SK-N-SH (cell line): Measurements from ENCODE around the gene CHID1. TPM values are rescaled to one million over a fixed set of nuclear protein-coding genes. Genes with fewer than 3 reads are reported as not detected.
A peak's percentile ranks its signal among the peaks of the same experiment; 100 is the strongest.

Source experiments
- CTCF ChIA-PET: fragments of 300-600, 350-600 bp; formaldehyde crosslinking; extraction: SDS; loops from one replicate; lab custom pipeline; 2021; lab: Yijun Ruan, JAX
- POLR2A ChIA-PET: fragments of 350-600 bp; sonication (Branson Sonifier 250); formaldehyde crosslinking; extraction: SDS; loops from one replicate; lab custom pipeline; 2020; ENCODE audit warnings: antibody characterized with exemption, inconsistent platforms; lab: Yijun Ruan, JAX
- DNase-seq: peaks from one replicate; pipeline ENCODE4 v3.0.0; 2012
- H2AFZ ChIP-seq: fragments of 200-600 bp; sonication (generic); 2 replicates; pipeline ENCODE4 v1.8.1; 2016; ENCODE audit warnings: antibody characterized with exemption, mild to moderate bottlenecking, low read depth
- H3F3A ChIP-seq: fragments of 200-600 bp; sonication (generic); replicated peaks from 2 replicates; pipeline ENCODE3; 2016; ENCODE audit warnings: antibody characterized with exemption, mild to moderate bottlenecking; ENCODE audit not compliant: insufficient read depth
- H3K27ac ChIP-seq, 2 experiments: fragments of 200-500 bp in 1 of 2; fragments of 200-600 bp in 1 of 2; sonication (Bioruptor generic) in 1 of 2; sonication (generic), shearing (Covaris generic) in 1 of 2; 2 replicates each; pipeline versions ENCODE4 v1.5.1 to v1.6.1; 2014 to 2016; ENCODE audit warnings: low read depth in 2 of 2, inconsistent platforms in 1 of 2, low read length in 1 of 2, mild to moderate bottlenecking in 1 of 2, mixed read lengths in 1 of 2
- H3K27me3 ChIP-seq: fragments of 200-600 bp; sonication (generic), shearing (Covaris generic); 2 replicates; pipeline ENCODE4 v1.6.1; 2016; ENCODE audit warnings: mixed run types; ENCODE audit not compliant: insufficient read depth
- H3K36me3 ChIP-seq, 2 experiments: fragments of 200-500 bp in 1 of 2; fragments of 200-600 bp in 1 of 2; sonication (Bioruptor generic) in 1 of 2; sonication (generic) in 1 of 2; replicated peaks in 1 of 2; 2 replicates each; pipeline versions ENCODE3 to v1.5.1; 2014 to 2016; ENCODE audit warnings: low read length in 1 of 2, mild to moderate bottlenecking in 1 of 2; ENCODE audit not compliant: insufficient read depth in 2 of 2, control insufficient read depth in 1 of 2
- H3K4me1 ChIP-seq, 2 experiments: fragments of 200-500 bp in 1 of 2; fragments of 200-600 bp in 1 of 2; sonication (Bioruptor generic) in 1 of 2; sonication (generic), shearing (Covaris generic) in 1 of 2; 2 replicates each; pipeline versions ENCODE4 v1.5.1 to v1.6.1; 2014 to 2016; ENCODE audit warnings: low read depth in 1 of 2, low read length in 1 of 2, mixed run types in 1 of 2; ENCODE audit not compliant: insufficient read depth in 2 of 2, control insufficient read depth in 1 of 2
- H3K4me2 ChIP-seq: fragments of 200-600 bp; sonication (generic), shearing (Covaris generic); 2 replicates; pipeline ENCODE4 v1.6.1; 2017; ENCODE audit warnings: mixed run types
- H3K4me3 ChIP-seq, 2 experiments: fragments of 200-500 bp in 1 of 2; fragments of 200-600 bp in 1 of 2; sonication (Bioruptor generic) in 1 of 2; sonication (generic), shearing (Covaris generic) in 1 of 2; 2 replicates each; pipeline versions ENCODE4 v1.5.1 to v1.8.1; 2014 to 2016; ENCODE audit warnings: low read depth in 2 of 2, inconsistent platforms in 1 of 2, low read length in 1 of 2, mild to moderate bottlenecking in 1 of 2, mixed read lengths in 1 of 2, moderate library complexity in 1 of 2
- H3K79me2 ChIP-seq: fragments of 200-600 bp; sonication (generic); 2 replicates; pipeline ENCODE4 v1.8.1; 2017; ENCODE audit warnings: mild to moderate bottlenecking; ENCODE audit not compliant: insufficient read depth
- H3K9ac ChIP-seq: fragments of 200-600 bp; sonication (generic); 2 replicates; pipeline ENCODE4 v1.6.1; 2017; ENCODE audit warnings: mixed run types
- H3K9me2 ChIP-seq: fragments of 200-600 bp; sonication (generic); 2 replicates; pipeline ENCODE4 v1.6.1; 2017; ENCODE audit warnings: mixed run types
- H3K9me3 ChIP-seq: fragments of 200-600 bp; sonication (generic); 2 replicates; pipeline ENCODE4 v1.6.1; 2017; ENCODE audit warnings: mixed run types, mild to moderate bottlenecking, moderate library complexity
- H4K20me1 ChIP-seq: fragments of 200-600 bp; sonication (generic); 2 replicates; pipeline ENCODE4 v1.6.1; 2017; ENCODE audit warnings: mild to moderate bottlenecking, mixed run types; ENCODE audit not compliant: insufficient read depth
- ELF1 ChIP-seq: IDR thresholded peaks from 2 replicates; pipeline ENCODE4 v1.4.0; 2012
- EP300 ChIP-seq, 2 experiments: IDR thresholded peaks; 2 replicates each; pipeline versions ENCODE4 v1.4.0 to v1.6.1; 2012; ENCODE audit warnings: borderline replicate concordance in 1 of 2, low read depth in 1 of 2, low read length in 1 of 2
- FOSL2 ChIP-seq: IDR thresholded peaks from 2 replicates; pipeline ENCODE4 v1.4.0; 2012; ENCODE audit warnings: low read depth, mild to moderate bottlenecking, moderate library complexity, borderline replicate concordance
- FOXM1 ChIP-seq: IDR thresholded peaks from 2 replicates; pipeline ENCODE4 v1.4.0; 2012; ENCODE audit warnings: low read depth, mild to moderate bottlenecking
- MAX ChIP-seq: IDR thresholded peaks from 2 replicates; pipeline ENCODE4 v1.4.0; 2012; ENCODE audit warnings: low read depth
- MXI1 ChIP-seq: IDR thresholded peaks from 2 replicates; pipeline ENCODE4 v1.6.1; 2012; ENCODE audit warnings: mild to moderate bottlenecking, low read depth, low read length, improper control_type of control experiment
- NFIC ChIP-seq: IDR thresholded peaks from 2 replicates; pipeline ENCODE4 v1.4.0; 2012; ENCODE audit warnings: borderline replicate concordance
- RXRA ChIP-seq: IDR thresholded peaks from 2 replicates; pipeline ENCODE4 v1.4.0; 2012; ENCODE audit warnings: low read depth, mild to moderate bottlenecking, borderline replicate concordance
- SIN3A ChIP-seq: IDR thresholded peaks from 2 replicates; pipeline ENCODE4 v1.6.1; 2012; ENCODE audit warnings: low read depth, mild to moderate bottlenecking, low read length, moderate library complexity, borderline replicate concordance
- TAF1 ChIP-seq: IDR thresholded peaks from 2 replicates; pipeline ENCODE4 v1.6.1; 2012; ENCODE audit warnings: low read depth, mild to moderate bottlenecking, low read length, moderate library complexity, borderline replicate concordance
- USF2 ChIP-seq: fragments of 150-350 bp; IDR thresholded peaks from 2 replicates; pipeline ENCODE4 v1.6.1; 2017; ENCODE audit warnings: antibody characterized with exemption, low read length, low read depth, borderline replicate concordance
- ZBTB33 ChIP-seq: IDR thresholded peaks from 2 replicates; pipeline ENCODE4 v1.4.0; 2012; ENCODE audit warnings: low read depth, borderline replicate concordance
- WGBS: methylation state at CpG from one replicate; pipeline ENCODE4 v1.1.6; 2017; ENCODE audit warnings: low lambda C conversion rate; 5-methylcytosine and 5-hydroxymethylcytosine counted together
- polyA plus RNA-seq, 3 experiments: library from polyadenylated mRNA; depleted of rRNA; stranded (reverse); fragments of >200 nt; gene quantifications; 2 replicates each; pipeline ENCODE4 v1.2.3, GENCODE V29; 2012

CHID1 gene
- polyA plus RNA-seq, 1 of the 3 experiments (the other 2 are of a cell fraction): 231 TPM

- H3K79me2 ChIP-seq: peaks cover 72% of the 10 kb centered on the region
- DNase-seq: no peak
- H3K4me3 ChIP-seq: peak overlapping the region; percentile 69 to 79
- CTCF ChIA-PET: interaction anchor here (0.7 to 2.5 kb wide), 5 partner anchors 12 to 219 kb away, joined by 3 to 11 read pairs (median 4); no protein-coding TSS in a partner anchor
- H3K9me3 ChIP-seq: no peaks in the 10 kb centered on the region
- H3K9me2 ChIP-seq: no peaks in the 10 kb centered on the region
- WGBS: 29% methylated on average over 8 of the region's 9 CpGs
- no peak overlapping the region for H2AFZ ChIP-seq
- H3K9ac ChIP-seq: peak overlapping the region; percentile 98
- H3K4me1 ChIP-seq: peaks cover 14 to 33% of the 10 kb centered on the region in 2 experiments; a peak in 2 of 4 replicates
- H3K4me2 ChIP-seq: peak overlapping the region; percentile 92
- H4K20me1 ChIP-seq: peaks cover 42% of the 10 kb centered on the region
- peak overlapping the region; percentile 88 to 91 for H3K27ac ChIP-seq
- H3K36me3 ChIP-seq: peaks cover 7 to 27% of the 10 kb centered on the region in 2 experiments
- no peak for TF ChIP-seq EP300 (IDR thresholded peaks at IDR 0.05; ENCODE audit: borderline replicate concordance in 1 of 2, low read depth in 1 of 2, low read length in 1 of 2)
- TF ChIP-seq MAX: no peak
- no peaks in the 10 kb centered on the region for H3K27me3 ChIP-seq
- POLR2A ChIA-PET: interaction anchor here (0.6 to 3.0 kb wide), 4 partner anchors 9 to 163 kb away, joined by 3 to 15 read pairs (median 6); partner anchors contain the start of genes PNPLA2 and TSPAN4
- H3F3A ChIP-seq: peaks cover 28% of the 10 kb centered on the region
Measured at GRCh38 chr11:833849-834311, 76.7 kb downstream of the CHID1 start.

- Histone ChIP-seq H3F3A (peaks cover 27% of the 10 kb centered on the region), H3K4me3 (peak overlapping the region; percentile 69 to 79), H3K9me3 (no peaks in the 10 kb centered on the region), H3K27me3 (no peaks in the 10 kb centered on the region), H2AFZ (no peak overlapping the region), H3K4me1 (peaks cover 14 to 33% of the 10 kb centered on the region in 2 experiments; a peak in 2 of 4 replicates), H3K36me3 (peaks cover 7 to 21% of the 10 kb centered on the region in 2 experiments)
- POLR2A ChIA-PET: interaction anchor here (0.6 to 3.0 kb wide), 6 partner anchors 10 to 164 kb away, joined by 3 to 15 read pairs (median 4); partner anchors contain the start of genes PNPLA2, RPLP2 and TSPAN4
- no CpG with 5 or more reads among the region's 55 CpGs for WGBS
- TF ChIP-seq MAX (peak; percentile 23; the same call in 1 of the 2 replicates), USF2 (no peak), ELF1 (no peak), NFIC (no peak), RXRA (no peak), TAF1 (0 out of 2 replicates have a peak, but pooled peaks have one; percentile 42), FOSL2 (no peak), FOXM1 (no peak), MXI1 (peak; percentile 47; the same call in 1 of the 2 replicates), ZBTB33 (no peak), SIN3A (peak; percentile 16; the same call in 1 of the 2 replicates)
- TF ChIP-seq, all 33 proteins: peak for 4
- Histone ChIP-seq H3K9ac (peak overlapping the region; percentile 98), H3K4me2 (peak overlapping the region; percentile 92), H3K9me2 (no peaks in the 10 kb centered on the region), H3K27ac (peak overlapping the region; percentile 88 to 91), H4K20me1 (peaks cover 35% of the 10 kb centered on the region), H3K79me2 (peaks cover 67% of the 10 kb centered on the region)
- DNase-seq: peak; percentile 87
- CTCF ChIA-PET: interaction anchor here (1.3 to 2.5 kb wide), 5 partner anchors 12 to 92 kb away, joined by 3 to 11 read pairs (median 7); partner anchors contain the start of gene PNPLA2
Measured at GRCh38 chr11:833114-833791, 77.4 kb downstream of the CHID1 start.
